GM12878 (cell line): ENCODE measurements around the gene MORN2. TPM values are rescaled to one million over a fixed set of nuclear protein-coding genes. Genes with fewer than 3 reads are reported as not detected.
"Not testable (repeated sequence)": the region's sequence is repeated elsewhere in the genome, so short reads cannot be mapped to it uniquely, and the experiment has no call there.

Experiments
- ATAC-seq: fragments of 200-7000 bp; cut with Tn5 transposase; 3 replicates; pipeline ENCODE4 v1.9.1; 2020; ENCODE audit warnings: mild to moderate bottlenecking, moderate library complexity
- BruUV-seq: library from RNA; stranded (reverse); fragments of 400-500 nt; replicated peaks from 2 replicates; lab custom pipeline; 2021; lab: Mats Ljungman, UMichigan
- CTCF ChIA-PET: fragments of 300-600 bp; sonication (Branson Sonifier 250); formaldehyde crosslinking; extraction: SDS; loops from one replicate; lab custom pipeline; 2021; ENCODE audit warnings: inconsistent platforms; lab: Yijun Ruan, JAX
- POLR2A ChIA-PET: fragments of 350-600 bp; formaldehyde crosslinking; extraction: SDS; loops from one replicate; lab custom pipeline; 2021; ENCODE audit warnings: inconsistent platforms; lab: Charles Lee
- RAD21 ChIA-PET: fragments of 300-600 bp; sonication (Branson Sonifier 250); formaldehyde crosslinking; loops from one replicate; lab custom pipeline; 2023; ENCODE audit warnings: antibody characterized with exemption; ENCODE audit not compliant: unreplicated experiment; lab: Charles Lee
- SMC1A ChIA-PET: fragments of 300-600 bp; sonication (Branson Sonifier 250); formaldehyde crosslinking; loops from one replicate; lab custom pipeline; 2023; ENCODE audit not compliant: unreplicated experiment, uncharacterized antibody; lab: Charles Lee
- DNase-seq: peaks from one replicate; pipeline ENCODE4 v3.0.0-alpha.2; 2011; ENCODE audit warnings: low read depth, low spot score
- FAIRE-seq: peaks from 3 replicates; lab custom pipeline; 2011; peaks lifted over from hg19 to GRCh38; lab: Jason Lieb, UNC
- H2AFZ ChIP-seq: 2 replicates; pipeline ENCODE4 v1.6.0; 2011; ENCODE audit warnings: low read depth, low read length, control low read depth; ENCODE audit not compliant: control insufficient read depth
- H3K27ac ChIP-seq: 2 replicates; pipeline ENCODE4 v1.5.1; 2011; ENCODE audit warnings: control low read depth; ENCODE audit not compliant: control insufficient read depth, insufficient read depth
- H3K27me3 ChIP-seq, 2 experiments: replicated peaks in 1 of 2; 2 replicates each; pipeline versions ENCODE4 v1.6.0 to v1.6.1; 2011; ENCODE audit warnings: low read length in 1 of 2; ENCODE audit not compliant: control insufficient read depth in 2 of 2, insufficient read depth in 2 of 2
- H3K36me3 ChIP-seq, 2 experiments: 2 replicates each; pipeline ENCODE4 v1.5.1; 2011; ENCODE audit warnings: low read length in 1 of 2; ENCODE audit not compliant: control insufficient read depth in 2 of 2, insufficient read depth in 2 of 2
- H3K4me1 ChIP-seq: 2 replicates; pipeline ENCODE4 v1.6.1; 2011; ENCODE audit warnings: mild to moderate bottlenecking, low read length, moderate library complexity, mixed read lengths; ENCODE audit not compliant: control insufficient read depth, insufficient read depth
- H3K4me2 ChIP-seq: 2 replicates; pipeline ENCODE4 v1.6.0; 2011; ENCODE audit warnings: control low read depth; ENCODE audit not compliant: control insufficient read depth, insufficient read depth
- H3K4me3 ChIP-seq: fragments of 200-600 bp; sonication (generic); 2 replicates; pipeline ENCODE4 v1.5.1; 2016
- H3K79me2 ChIP-seq: 2 replicates; pipeline ENCODE4 v1.6.0; 2011; ENCODE audit warnings: low read length; ENCODE audit not compliant: control insufficient read depth, insufficient read depth
- H3K9ac ChIP-seq: 2 replicates; pipeline ENCODE4 v1.8.0; 2011; ENCODE audit warnings: low read length, control low read depth, mixed read lengths; ENCODE audit not compliant: control insufficient read depth, insufficient read depth
- H3K9me3 ChIP-seq: replicated peaks from 3 replicates; pipeline ENCODE4 v1.5.1; 2011; ENCODE audit warnings: mild to moderate bottlenecking, low read length; ENCODE audit not compliant: control insufficient read depth, insufficient read depth
- H4K20me1 ChIP-seq: 2 replicates; pipeline ENCODE4 v1.6.0; 2011; ENCODE audit not compliant: control insufficient read depth, insufficient read depth
- BACH1 ChIP-seq: fragments of 450-650 bp; IDR thresholded peaks from 2 replicates; pipeline ENCODE4 v1.6.1; 2017; ENCODE audit warnings: mild to moderate bottlenecking, borderline replicate concordance
- PRDM15 ChIP-seq: fragments of 450-650 bp; formaldehyde crosslinking; IDR thresholded peaks from 2 replicates; pipeline ENCODE4 v1.4.0; 2020; ENCODE audit warnings: mild to moderate bottlenecking, moderate library complexity
- WGBS: methylation state at CpG from one replicate; pipeline ENCODE4 v1.1.6; 2016; ENCODE audit warnings: low lambda C conversion rate; ENCODE audit not compliant: insufficient replicate concordance, insufficient coverage; ENCODE audit errors: missing lambda C conversion rate; 5-methylcytosine and 5-hydroxymethylcytosine counted together
- in situ Hi-C: fragments of 300-500 bp; cut with MboI; formaldehyde crosslinking; loops from 9 replicates; pipeline ENCODE4 v1.14.3; 2018; ENCODE audit warnings: mixed read lengths
- intact Hi-C: fragments of 100-400 bp; cut with micrococcal nuclease; formaldehyde crosslinking; loops from one replicate; pipeline ENCODE4 v1.14.2; 2022; ENCODE audit not compliant: unreplicated experiment
- polyA plus RNA-seq, 11 experiments: library from polyadenylated mRNA; depleted of rRNA in 4 of 11; unstranded in 6 of 11; stranded (reverse) in 5 of 11; fragments of >200 nt; fragmentation: Nextera tagmentation in 4 of 11; fragmentation: Illumina TruSeq in 1 of 11; extraction: Ambion mirVana in 4 of 11; extraction: Trizol in 1 of 11; gene quantifications; 1 replicate in 1 of 11; 2 replicates in 10 of 11; pipeline versions ENCODE4 v1.2.1 to v1.2.3, GENCODE V29; 2011 to 2016; ENCODE audit warnings: inconsistent platforms in 2 of 11, missing spikeins in 2 of 11, low read depth in 1 of 11
- total RNA-seq, 4 experiments: library from RNA; depleted of rRNA in 3 of 4; stranded (reverse); fragments of >200 nt in 3 of 4; fragmentation: Illumina TruSeq in 1 of 4; extraction: Trizol in 1 of 4; gene quantifications; 2 replicates each; pipeline versions ENCODE4 v1.2.1 to v1.2.3, GENCODE V29; 2013 to 2021

The MORN2 gene
- total and polyA plus RNA-seq, 10 of the 15 experiments (the other 5 are each of a cell fraction or from before 2014, with no cell fraction given) = 2.3 to 26.9 (median 8.0) TPM

- TF ChIP-seq PRDM15 = no peak
These were observed at the start of gene MORN2, which contains the start of gene DHX57 (continued) for GRCh38 chr2:38875576-38876367.

GRCh38 chr2:38827539-38828145 is 48.1 kb upstream of the MORN2 start:
- H3K27ac ChIP-seq, H2AFZ ChIP-seq, H3K27me3 ChIP-seq, FAIRE-seq, H3K36me3 ChIP-seq, RAD21 ChIA-PET, H3K4me2 ChIP-seq, BruUV-seq, in situ Hi-C loops, H3K4me1 ChIP-seq, H3K79me2 ChIP-seq, H4K20me1 ChIP-seq, H3K9ac ChIP-seq, H3K4me3 ChIP-seq, ATAC-seq, intact Hi-C loops: not testable (repeated sequence)
- ChIA-PET SMC1A (interaction anchor here (1.0 to 1.4 kb wide), 2 partner anchors 8 to 14 kb away, joined by 3 read pairs; no protein-coding TSS in a partner anchor), CTCF (interaction anchor here (0.6 kb wide), 1 partner anchor 9 kb away, joined by 3 read pairs; no protein-coding TSS in a partner anchor)
- WGBS = 40% methylated on average over 10 of the region's 10 CpGs
- TF ChIP-seq BACH1 = peak; percentile 76; the same call in 1 of the 2 replicates
- TF ChIP-seq, all 136 proteins: peak for 1; not testable (repeated sequence) for 135
- H3K9me3 ChIP-seq, DNase-seq, POLR2A ChIA-PET: not testable (repeated sequence)
